Psoas muscle (tissue), 8 donors: ENCODE measurements around the gene SCNN1G. TPM values are rescaled to one million over a fixed set of nuclear protein-coding genes. Genes with fewer than 3 reads are reported as not detected.

Experiments used
- ATAC-seq, 4 donors: fragments of 200-7000 bp; cut with Tn5 transposase; one replicate each; pipeline ENCODE4 v1.9.1; 2020; ENCODE audit warnings: moderate library complexity in 3 of 4, mild to moderate bottlenecking in 2 of 4
- DNase-seq, 2 donors: peaks; one replicate each; pipeline ENCODE4 v3.0.0-alpha.2; 2020
- H3K27ac ChIP-seq: fragments of 200-600 bp; one replicate; pipeline ENCODE4 v1.8.0; 2022
- H3K27me3 ChIP-seq, 3 donors: fragments of 200-600 bp in 1 of 3; one replicate each; pipeline versions ENCODE4 v1.6.1 to v1.8.0; 2013 to 2022; ENCODE audit warnings: low read length in 2 of 3, mild to moderate bottlenecking in 2 of 3, moderate library complexity in 1 of 3; ENCODE audit not compliant: insufficient read depth in 3 of 3
- H3K36me3 ChIP-seq, 2 donors: fragments of 200-600 bp in 1 of 2; one replicate each; pipeline versions ENCODE4 v1.6.1 to v1.8.0; 2013 to 2022; ENCODE audit warnings: low read depth in 1 of 2, mild to moderate bottlenecking in 1 of 2, moderate library complexity in 1 of 2; ENCODE audit not compliant: insufficient read depth in 1 of 2
- H3K4me1 ChIP-seq: fragments of 200-600 bp; one replicate; pipeline ENCODE4 v1.8.0; 2022
- H3K4me3 ChIP-seq: fragments of 200-600 bp; one replicate; pipeline ENCODE4 v1.8.0; 2022; ENCODE audit warnings: mild to moderate bottlenecking
- H3K9me3 ChIP-seq: fragments of 200-600 bp; one replicate; pipeline ENCODE4 v1.8.0; 2022
- CTCF ChIP-seq: fragments of 200-600 bp; IDR thresholded peaks from one replicate; pipeline ENCODE4 v1.8.0; 2022; ENCODE audit warnings: antibody characterized with exemption
- whole genome bisulfite sequencing, 3 donors: extraction: QIAGEN DNeasy Blood & Tissue Kit; methylation state at CpG; one replicate each; pipeline versions ENCODE4 v1.1.6 to v1.1.7; 2013; 5-methylcytosine and 5-hydroxymethylcytosine counted together
- intact Hi-C, 2 donors: fragments of 100-400 bp; cut with DNase I; formaldehyde crosslinking; loops; one replicate each; pipeline versions ENCODE4 v1.11.0 to v1.14.2; 2022
- polyA plus RNA-seq, 3 donors: library from polyadenylated mRNA; stranded (reverse); fragments of 200-250 nt; gene quantifications; one replicate each; pipeline ENCODE4 v1.2.3, GENCODE V29; 2013
- total RNA-seq, 4 donors: library from RNA; stranded (reverse); fragmentation: NEBNext Ultra II Directional in 2 of 4; extraction: Animal tissue kit (Norgen Biotek cat#: 25700) in 2 of 4; gene quantifications; one replicate each; pipeline versions ENCODE4 v1.2.1 to v1.2.4, GENCODE V29; 2021 to 2023
- donor health status: healthy with polysubstance abuse.
- donor health status: DM: no; HTN: no; CAD: no; lungs with moderate emphysema.
- donor health status: Bipolar disorder and iron deficiency.
- donor health status: healthy.
- donor health status: DM: yes; HTN: yes; CAD: no.
- donor health status: DM: no; HTN: no; CAD: no.
- donor health status: DM: no; HTN: no; CAD: no.
- donor health status: DM: yes; HTN: yes; CAD: no.

SCNN1G gene
- total and polyA plus RNA-seq, 7 donors, result 0.01 to 0.08 TPM; not detected in 5

GRCh38 chr16:23213831-23214230, 31.3 kb downstream of the SCNN1G start:
- intact Hi-C loops, result no loop called here
- 63 to 72% (median 65%) methylated on average over 3 of the region's 3 CpGs for WGBS, 3 donors
- Histone ChIP-seq H3K27me3 (peaks cover 0 to 3% (median 0%) of the 10 kb centered on the region in 3 donors), H3K9me3 (no peaks in the 10 kb centered on the region), H3K27ac (no peak overlapping the region), H3K36me3 (no peaks in the 10 kb centered on the region), H3K4me1 (no peaks in the 10 kb centered on the region), H3K4me3 (no peak overlapping the region)
- no peak for TF ChIP-seq CTCF
- DNase-seq (no peak), ATAC-seq (no peak)

GRCh38 chr16:23214796-23215195, 32.3 kb downstream of the SCNN1G start:
- peaks cover 0 to 3% (median 0%) of the 10 kb centered on the region in 3 donors for H3K27me3 ChIP-seq
- no peak for ATAC-seq
- WGBS, 3 donors, result 69 to 83% (median 76%) methylated on average over 7 of the region's 7 CpGs
- H3K9me3 ChIP-seq, result no peaks in the 10 kb centered on the region
- no peaks in the 10 kb centered on the region for H3K36me3 ChIP-seq
- no peak overlapping the region for H3K4me3 ChIP-seq
- intact Hi-C loops, result no loop called here
- H3K27ac ChIP-seq, result no peak overlapping the region
- DNase-seq, result no peak
- TF ChIP-seq CTCF, result no peak
- no peaks in the 10 kb centered on the region for H3K4me1 ChIP-seq

- no peak overlapping the region for H3K4me3 ChIP-seq
- ATAC-seq, result no peak
These were observed 32.9 kb downstream of the SCNN1G start for GRCh38 chr16:23215435-23215834.

GRCh38 chr16:23216658-23217246, 34.2 kb downstream of the SCNN1G start:
- ATAC-seq (no peak), DNase-seq (no peak)
- Histone ChIP-seq H3K36me3 (no peaks in the 10 kb centered on the region), H3K4me3 (no peak overlapping the region), H3K9me3 (no peaks in the 10 kb centered on the region), H3K4me1 (no peaks in the 10 kb centered on the region), H3K27me3 (peaks cover 0 to 3% (median 0%) of the 10 kb centered on the region in 3 donors), H3K27ac (no peak overlapping the region)
- no peak for TF ChIP-seq CTCF
- 63 to 71% (median 68%) methylated on average over 4 of the region's 4 CpGs for WGBS, 3 donors
- intact Hi-C loops, result no loop called here

More at GRCh38 chr16:23215435-23215834, 32.9 kb downstream of the SCNN1G start:
- TF ChIP-seq CTCF, result no peak
- H3K36me3 ChIP-seq, result no peaks in the 10 kb centered on the region
- H3K4me1 ChIP-seq, result no peaks in the 10 kb centered on the region
- peaks cover 0 to 3% (median 0%) of the 10 kb centered on the region in 3 donors for H3K27me3 ChIP-seq
- no peak overlapping the region for H3K27ac ChIP-seq
- DNase-seq, result no peak
- intact Hi-C loops, result no loop called here
- H3K9me3 ChIP-seq, result no peaks in the 10 kb centered on the region
- 88 to 94% (median 92%) methylated on average over 10 of the region's 10 CpGs for WGBS, 3 donors

GRCh38 chr16:23217646-23218045, 35.1 kb downstream of the SCNN1G start:
- H3K4me1 ChIP-seq, result no peaks in the 10 kb centered on the region
- TF ChIP-seq CTCF, result no peak
- no peaks in the 10 kb centered on the region for H3K36me3 ChIP-seq
- 32 to 66% (median 36%) methylated on average over 7 to 8 of the region's 8 CpGs for WGBS, 3 donors
- intact Hi-C loops, result no loop called here
- ATAC-seq, result no peak
- peaks cover 0 to 3% (median 0%) of the 10 kb centered on the region in 3 donors for H3K27me3 ChIP-seq
- no peak overlapping the region for H3K4me3 ChIP-seq
- no peaks in the 10 kb centered on the region for H3K9me3 ChIP-seq
- no peak for DNase-seq
- H3K27ac ChIP-seq, result no peak overlapping the region
